ENCODE data around the gene DOCK9.

- TF ChIP-seq CTCF (IDR thresholded peaks at IDR 0.05): no peak
- no peak for TF ChIP-seq POLR2A (IDR thresholded peaks at IDR 0.05)
Observed at GRCh38 chr13:99002172-99002710, 24.4 kb upstream of the DOCK9 start.

Measured in right lobe of liver (tissue), 4 donors.